Skeletal muscle satellite cell (primary cell): ENCODE data around the gene WHRN.

Experiments used
- H3K27me3 ChIP-seq: 2 replicates; pipeline ENCODE4 v1.7.0; 2013; ENCODE audit warnings: low read length; ENCODE audit not compliant: control insufficient read depth, insufficient read depth
- H3K36me3 ChIP-seq: 2 replicates; pipeline ENCODE4 v1.7.0; 2013; ENCODE audit warnings: mild to moderate bottlenecking, control low read depth, low read length; ENCODE audit not compliant: insufficient read depth
- H3K4me1 ChIP-seq: 2 replicates; pipeline ENCODE4 v1.7.0; 2013; ENCODE audit warnings: low read length; ENCODE audit not compliant: control insufficient read depth, insufficient read depth
- H3K4me2 ChIP-seq: 2 replicates; pipeline ENCODE4 v1.7.0; 2013; ENCODE audit warnings: mild to moderate bottlenecking, low read length
- H3K4me3 ChIP-seq: 2 replicates; pipeline ENCODE4 v1.7.0; 2013; ENCODE audit warnings: low read length
- H3K9ac ChIP-seq: 2 replicates; pipeline ENCODE4 v1.7.0; 2013; ENCODE audit warnings: mild to moderate bottlenecking, low read depth, low read length, moderate library complexity
- H3K9me3 ChIP-seq: replicated peaks from 2 replicates; pipeline ENCODE4 v1.7.0; 2013; ENCODE audit warnings: mild to moderate bottlenecking, control low read depth, low read length

WHRN gene

DNA sequence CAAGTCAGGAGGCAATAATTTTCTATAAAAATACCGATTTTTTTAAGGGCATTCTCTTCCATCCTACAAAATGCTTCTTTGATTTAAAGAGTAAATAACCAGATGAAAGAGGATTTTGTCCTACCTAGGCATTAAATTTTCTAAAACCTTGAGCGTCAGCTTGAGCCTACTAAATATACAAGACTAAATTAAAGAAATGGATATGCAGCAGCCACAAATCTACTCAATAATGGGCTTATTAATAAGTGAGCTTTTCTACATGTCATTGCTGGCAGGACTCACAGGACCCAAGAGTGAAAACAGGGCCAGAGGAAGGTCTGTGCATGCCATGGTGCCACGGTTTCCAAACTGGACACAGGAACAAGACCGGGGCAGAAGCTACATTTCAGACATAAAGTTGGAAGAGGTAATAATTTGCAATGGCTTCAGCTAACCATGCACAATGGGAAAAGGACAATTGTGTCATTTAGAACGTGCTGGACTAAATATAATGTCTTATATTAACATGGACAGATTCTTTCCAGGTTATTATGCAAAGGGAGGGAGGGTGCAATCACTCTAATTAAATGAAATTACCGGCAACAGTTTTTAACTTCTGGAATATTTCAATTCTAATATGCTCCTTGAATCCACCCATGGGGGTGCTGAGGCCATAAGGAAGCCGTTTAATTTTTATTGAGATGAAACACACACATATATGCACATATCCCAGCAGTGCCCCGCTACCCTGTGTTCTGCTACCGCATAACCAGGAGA lies 5.2 kb downstream of the WHRN start:
- Histone ChIP-seq H3K9ac (no peak overlapping the region), H3K36me3 (no peaks in the 10 kb centered on the region), H3K9me3 (no peaks in the 10 kb centered on the region), H3K4me3 (no peak overlapping the region), H3K27me3 (peaks cover 65% of the 10 kb centered on the region), H3K4me1 (peaks cover 15% of the 10 kb centered on the region), H3K4me2 (no peak overlapping the region)

DNA sequence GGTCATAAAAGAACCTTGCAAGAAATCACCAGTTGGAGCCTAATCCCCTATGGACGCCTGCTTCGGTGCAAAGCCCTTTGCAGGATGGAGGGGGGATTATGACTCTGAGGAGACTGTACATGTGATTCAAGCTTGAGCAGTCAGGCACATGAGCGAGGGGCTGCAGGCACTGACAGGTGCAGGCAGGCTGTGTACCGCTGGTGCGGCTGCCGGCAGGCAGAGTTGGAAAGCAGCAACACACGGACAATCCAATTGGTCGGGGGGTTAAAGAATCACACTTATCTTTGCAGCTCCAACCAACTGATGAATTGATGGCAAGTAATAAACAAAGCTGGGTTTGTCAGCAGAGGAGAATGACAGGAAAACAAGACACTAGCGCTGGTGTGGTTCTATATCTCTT lies 5.7 kb downstream of the WHRN start:
- H3K9ac ChIP-seq, result no peak overlapping the region
- no peaks in the 10 kb centered on the region for H3K9me3 ChIP-seq
- H3K4me3 ChIP-seq, result no peak overlapping the region
- H3K36me3 ChIP-seq, result no peaks in the 10 kb centered on the region
- H3K27me3 ChIP-seq, result peaks cover 71% of the 10 kb centered on the region
- H3K4me1 ChIP-seq, result peaks cover 10% of the 10 kb centered on the region
- H3K4me2 ChIP-seq, result no peak overlapping the region

- Histone ChIP-seq H3K36me3 (no peaks in the 10 kb centered on the region), H3K9me3 (no peaks in the 10 kb centered on the region), H3K27me3 (peaks cover 69% of the 10 kb centered on the region), H3K4me2 (no peak overlapping the region), H3K4me1 (peaks cover 10% of the 10 kb centered on the region), H3K9ac (no peak overlapping the region), H3K4me3 (no peak overlapping the region)
These were observed 7.4 kb downstream of the WHRN start for GRCh38 chr9:114497727-114498382.

GRCh38 chr9:114497236-114497635 lies 8.0 kb downstream of the WHRN start:
- Histone ChIP-seq H3K4me2 (no peak overlapping the region), H3K36me3 (no peaks in the 10 kb centered on the region), H3K27me3 (peaks cover 69% of the 10 kb centered on the region), H3K9me3 (no peaks in the 10 kb centered on the region), H3K9ac (no peak overlapping the region), H3K4me1 (peaks cover 5% of the 10 kb centered on the region), H3K4me3 (no peak overlapping the region)

- Histone ChIP-seq H3K4me3 (no peak overlapping the region), H3K4me2 (no peak overlapping the region), H3K9me3 (no peaks in the 10 kb centered on the region), H3K27me3 (peaks cover 71% of the 10 kb centered on the region), H3K36me3 (no peaks in the 10 kb centered on the region), H3K4me1 (no peaks in the 10 kb centered on the region), H3K9ac (no peak overlapping the region)
These were observed 9.3 kb downstream of the WHRN start for GRCh38 chr9:114496011-114496410.

DNA sequence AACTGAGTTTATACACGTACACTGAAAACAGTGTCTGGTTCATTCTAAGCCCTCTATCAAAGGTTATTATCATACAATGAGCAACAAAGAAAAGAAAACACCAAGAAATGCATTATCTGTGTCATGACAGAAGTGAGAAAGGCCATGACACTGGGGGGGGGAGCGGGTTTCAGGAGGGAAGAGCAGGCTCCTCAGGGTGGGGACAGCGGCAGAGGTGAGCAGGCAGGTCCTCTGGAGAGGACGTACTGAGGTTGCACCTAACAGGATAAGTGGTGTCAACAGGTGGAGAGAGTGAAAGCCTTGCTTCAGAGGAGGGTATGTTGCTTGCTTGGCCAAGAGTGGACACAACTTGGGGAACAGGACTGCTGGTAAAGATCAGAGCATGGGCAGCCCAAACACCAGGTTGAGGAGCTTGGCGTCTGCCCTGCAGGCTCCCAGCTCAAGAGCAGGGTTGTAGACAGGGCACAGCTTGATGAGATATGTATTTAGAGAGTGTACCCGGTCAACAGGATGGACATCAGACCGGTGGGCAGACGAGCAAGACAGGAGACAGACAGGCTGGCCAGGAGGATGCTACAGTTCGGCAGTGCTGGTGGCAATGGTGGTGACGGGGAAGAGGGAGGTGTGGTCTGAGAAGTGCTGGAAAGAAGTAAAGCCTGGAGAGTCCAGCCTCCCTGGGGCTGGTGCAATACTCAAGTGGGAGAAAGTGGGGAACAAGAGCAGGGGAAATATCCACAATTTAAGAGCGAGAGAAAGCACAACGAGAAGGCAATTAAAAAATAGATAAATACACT lies 10.3 kb downstream of the WHRN start:
- Histone ChIP-seq H3K4me3 (no peak overlapping the region), H3K4me2 (no peak overlapping the region), H3K4me1 (no peaks in the 10 kb centered on the region), H3K9me3 (no peaks in the 10 kb centered on the region), H3K36me3 (no peaks in the 10 kb centered on the region), H3K27me3 (peaks cover 67% of the 10 kb centered on the region), H3K9ac (no peak overlapping the region)

DNA sequence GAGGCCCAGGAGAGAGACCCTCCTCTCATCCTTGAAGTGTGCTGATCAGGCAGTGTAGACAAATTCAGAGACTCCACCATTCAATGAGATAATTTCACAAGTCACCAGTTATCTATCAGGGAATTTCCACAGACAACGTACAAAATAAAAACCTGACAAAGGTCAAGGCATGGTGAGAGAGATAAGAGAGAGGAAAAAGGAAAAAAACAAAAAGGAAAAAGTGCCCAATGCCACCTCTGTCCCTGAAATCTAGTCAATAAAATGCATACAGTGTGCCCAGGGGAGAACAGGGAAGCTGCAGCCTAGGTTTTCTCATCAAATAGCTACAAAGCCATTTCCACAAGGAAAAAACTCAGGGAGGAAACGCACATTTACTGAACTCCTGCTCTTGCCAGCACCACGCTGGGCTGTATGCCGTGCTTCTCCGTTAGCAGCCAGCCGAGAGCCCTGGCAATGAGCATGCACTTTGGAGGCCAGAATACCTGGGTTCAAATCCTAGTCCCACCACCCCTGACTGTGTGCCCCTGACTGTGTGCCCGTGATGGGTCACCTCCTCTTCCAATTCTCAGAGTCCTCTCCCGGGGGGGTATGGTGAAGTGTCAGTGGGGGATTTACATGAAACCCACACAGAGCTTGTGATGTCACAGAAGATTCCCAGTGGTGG lies 11.6 kb downstream of the WHRN start:
- no peak overlapping the region for H3K4me2 ChIP-seq
- no peak overlapping the region for H3K9ac ChIP-seq

GRCh38 chr9:114492991-114493390 lies 12.3 kb downstream of the WHRN start:
- Histone ChIP-seq H3K4me3 (no peak overlapping the region), H3K27me3 (peaks cover 51% of the 10 kb centered on the region), H3K9ac (no peak overlapping the region)

More for the DNA sequence above, 11.6 kb downstream of the WHRN start:
- Histone ChIP-seq H3K4me1 (no peaks in the 10 kb centered on the region), H3K36me3 (no peaks in the 10 kb centered on the region), H3K4me3 (no peak overlapping the region), H3K27me3 (peaks cover 57% of the 10 kb centered on the region), H3K9me3 (no peaks in the 10 kb centered on the region)

DNA sequence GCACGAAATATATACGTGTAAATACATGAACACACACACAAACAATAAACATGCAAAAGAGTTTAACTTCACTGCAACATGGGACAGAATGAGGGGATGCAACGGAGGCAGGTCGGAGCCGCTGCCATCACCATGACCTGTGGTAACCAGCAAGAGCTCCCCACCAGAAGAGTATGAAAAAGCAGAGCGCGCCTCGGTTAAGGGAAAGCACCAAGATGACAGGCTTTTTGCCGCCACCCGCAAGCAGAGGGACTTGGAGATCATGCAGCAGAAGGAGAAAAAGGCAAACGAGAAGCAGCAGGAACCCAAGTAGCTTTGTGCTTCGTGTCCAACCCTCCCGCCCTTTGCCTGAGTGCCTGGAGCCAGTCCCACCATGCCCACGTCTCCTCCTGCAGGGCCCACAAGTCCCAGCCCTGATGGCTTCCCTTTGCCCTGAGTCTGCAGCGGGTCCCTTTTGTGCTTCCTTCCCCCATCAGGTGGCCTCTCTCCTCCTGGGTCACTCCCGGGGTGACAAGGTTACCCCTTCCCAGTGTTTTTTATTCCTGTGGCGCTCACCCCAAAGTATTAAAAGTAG lies 13.8 kb downstream of the WHRN start:
- Histone ChIP-seq H3K4me2 (no peak overlapping the region), H3K4me1 (no peaks in the 10 kb centered on the region), H3K4me3 (no peak overlapping the region), H3K9ac (no peak overlapping the region), H3K27me3 (peaks cover 43% of the 10 kb centered on the region), H3K36me3 (no peaks in the 10 kb centered on the region), H3K9me3 (no peaks in the 10 kb centered on the region)

More at GRCh38 chr9:114492991-114493390, 12.3 kb downstream of the WHRN start:
- Histone ChIP-seq H3K36me3 (no peaks in the 10 kb centered on the region), H3K4me2 (no peak overlapping the region), H3K4me1 (no peaks in the 10 kb centered on the region), H3K9me3 (no peaks in the 10 kb centered on the region)

GRCh38 chr9:114489928-114490327 lies 15.3 kb downstream of the WHRN start:
- no peak overlapping the region for H3K9ac ChIP-seq
- H3K4me2 ChIP-seq, result no peak overlapping the region
- H3K4me1 ChIP-seq, result peaks cover 3% of the 10 kb centered on the region
- H3K4me3 ChIP-seq, result no peak overlapping the region
- no peaks in the 10 kb centered on the region for H3K36me3 ChIP-seq
- no peaks in the 10 kb centered on the region for H3K9me3 ChIP-seq
- peaks cover 31% of the 10 kb centered on the region for H3K27me3 ChIP-seq
